Activated T-cell treated with anti-CD3 and anti-CD28 coated beads, Interleukin-2, amount 50 U/mL, for 72 hours (primary cell): ENCODE results near the gene MOGAT1. TPM values are rescaled to one million over a fixed set of nuclear protein-coding genes. Genes with fewer than 3 reads are reported as not detected.
"Not testable (repeated sequence)": the region's sequence is repeated elsewhere in the genome, so short reads cannot be mapped to it uniquely, and the experiment has no call there.

ENCODE experiments used
- ATAC-seq, 2 donors: fragments of 150-1000 bp; cut with Tn5 transposase; replicated peaks in 1 of 2; 2 replicates each; pipeline ENCODE4 v1.10.0; 2021; ENCODE audit warnings: moderate library complexity in 2 of 2, mild to moderate bottlenecking in 1 of 2
- DNase-seq, 2 donors: peaks; one replicate each; pipeline ENCODE4 v3.0.0; 2021 to 2022; ENCODE audit warnings: mixed read lengths in 1 of 2
- H3K27ac Mint-ChIP-seq: one replicate; pipeline ENCODE4 v1.8.0; 2022; ENCODE audit warnings: mild to moderate bottlenecking, moderate library complexity, mixed read lengths
- H3K27me3 Mint-ChIP-seq: one replicate; pipeline ENCODE4 v1.8.0; 2022; ENCODE audit warnings: low read depth, mixed read lengths
- H3K36me3 Mint-ChIP-seq, 2 donors: one replicate each; pipeline ENCODE4 v1.8.0; 2022; ENCODE audit warnings: mixed read lengths in 2 of 2, mild to moderate bottlenecking in 1 of 2; ENCODE audit not compliant: insufficient read depth in 2 of 2
- H3K4me1 Mint-ChIP-seq: one replicate; pipeline ENCODE4 v1.8.0; 2022; ENCODE audit warnings: low read depth, mixed read lengths
- H3K4me3 Mint-ChIP-seq, 2 donors: one replicate each; pipeline ENCODE4 v1.8.0; 2022; ENCODE audit warnings: mild to moderate bottlenecking in 2 of 2, mixed read lengths in 2 of 2, moderate library complexity in 2 of 2
- H3K9me3 Mint-ChIP-seq, 2 donors: one replicate each; pipeline ENCODE4 v1.8.0; 2022; ENCODE audit warnings: mixed read lengths in 2 of 2
- total RNA-seq, 2 donors: library from RNA; stranded (reverse); gene quantifications; one replicate each; pipeline ENCODE4 v1.2.3, GENCODE V29; 2022

Gene MOGAT1
- total RNA-seq, 2 donors from 2014 or later, result not detected

- no peak overlapping the region for H3K27ac Mint-ChIP-seq
- no peak for DNase-seq
- H3K27me3 Mint-ChIP-seq, result peaks cover 13% of the 10 kb centered on the region
Measured at GRCh38 chr2:222743251-222743812, 71.9 kb downstream of the MOGAT1 start.

DNA sequence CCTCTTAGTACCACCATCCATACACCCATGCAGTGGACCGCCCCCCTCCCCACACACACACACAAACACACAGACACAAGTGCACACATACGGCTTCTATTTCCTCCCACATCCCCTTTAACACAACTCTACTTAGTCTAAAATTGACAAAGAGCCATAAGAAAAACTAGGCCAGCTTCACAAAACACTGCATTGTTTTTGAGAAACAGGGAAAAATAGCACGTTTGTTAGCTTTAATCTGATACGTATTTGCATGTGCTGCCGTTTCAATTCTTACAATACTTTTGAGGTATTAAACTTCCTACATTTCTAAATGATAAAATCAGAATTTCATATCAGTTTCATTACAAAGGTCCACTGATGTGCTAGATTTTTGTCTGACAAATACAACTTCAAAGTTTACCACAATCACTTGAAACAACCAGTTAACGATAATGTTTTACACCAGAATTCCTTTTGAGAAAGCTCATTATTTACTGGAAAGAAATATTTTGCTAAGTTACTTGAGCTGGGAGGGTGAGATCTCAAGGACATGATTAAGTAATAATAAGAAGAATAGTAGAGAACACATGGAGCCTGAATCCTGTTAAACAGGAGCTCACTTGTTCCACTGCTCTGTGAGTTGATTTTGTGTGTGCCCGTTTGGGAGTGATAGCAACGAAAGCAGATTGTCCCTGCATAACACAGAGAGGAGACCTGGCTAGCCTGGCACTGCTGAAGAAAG, 74.5 kb downstream of the MOGAT1 start:
- H3K36me3 Mint-ChIP-seq, result no peaks in the 10 kb centered on the region
- H3K4me1 Mint-ChIP-seq, result peaks cover 29% of the 10 kb centered on the region
- H3K9me3 Mint-ChIP-seq, result peaks cover 0 to 1% of the 10 kb centered on the region in 2 donors
- H3K27ac Mint-ChIP-seq, result no peak overlapping the region
- ATAC-seq (no peak), DNase-seq (no peak)
- H3K4me3 Mint-ChIP-seq, result no peak overlapping the region
- peaks cover 17% of the 10 kb centered on the region for H3K27me3 Mint-ChIP-seq

More at GRCh38 chr2:222743251-222743812, 71.9 kb downstream of the MOGAT1 start:
- Mint-ChIP-seq H3K36me3 (no peaks in the 10 kb centered on the region), H3K4me1 (peaks cover 24% of the 10 kb centered on the region), H3K9me3 (no peaks in the 10 kb centered on the region), H3K4me3 (peak overlapping the region in 1 of 2 donors; percentile 29)
- no peak for ATAC-seq

DNA sequence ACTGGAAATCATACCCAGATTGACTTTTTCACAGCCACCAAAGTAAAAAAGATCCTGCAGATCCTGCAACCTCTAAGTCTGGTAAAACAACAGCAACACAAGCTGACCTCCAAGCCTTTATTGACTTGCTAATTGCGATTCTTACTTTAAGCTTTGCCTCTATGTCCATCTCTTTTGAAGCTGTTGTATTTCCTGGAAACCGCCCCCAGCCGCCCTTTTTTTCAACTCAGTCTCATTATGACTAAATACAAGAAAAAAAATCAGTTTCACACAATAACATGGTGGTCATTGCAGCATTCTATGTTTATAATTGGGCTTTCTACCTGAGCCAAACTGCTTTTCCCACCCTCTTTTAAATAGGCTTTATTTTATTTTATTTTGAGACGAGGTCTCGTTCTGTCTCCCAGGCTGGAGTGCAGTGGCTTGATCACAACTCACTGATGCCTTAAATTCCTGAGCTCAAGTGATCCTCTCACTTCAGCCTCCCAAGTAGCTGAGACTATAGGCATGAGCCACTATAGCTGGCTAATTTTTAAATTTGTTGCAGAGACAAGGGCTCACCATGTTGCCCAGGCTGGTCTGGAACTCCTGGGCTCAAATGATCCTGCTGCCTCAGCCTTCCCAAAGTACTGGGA, 76.2 kb downstream of the MOGAT1 start:
- DNase-seq (peak; percentile 19 to 45), ATAC-seq (peak; percentile 34 to 62)
- Mint-ChIP-seq H3K27me3 (peaks cover 16% of the 10 kb centered on the region), H3K4me1 (peaks cover 33% of the 10 kb centered on the region), H3K27ac (no peak overlapping the region), H3K9me3 (peaks cover 0 to 1% of the 10 kb centered on the region in 2 donors), H3K36me3 (no peaks in the 10 kb centered on the region), H3K4me3 (peak overlapping the region in 1 of 2 donors; percentile 35)

- DNase-seq (no peak), ATAC-seq (no peak)
- peaks cover 9% of the 10 kb centered on the region for H3K27me3 Mint-ChIP-seq
- peaks cover 27% of the 10 kb centered on the region for H3K4me1 Mint-ChIP-seq
- peaks cover 0 to 1% of the 10 kb centered on the region in 2 donors for H3K9me3 Mint-ChIP-seq
- H3K36me3 Mint-ChIP-seq, result no peaks in the 10 kb centered on the region
- H3K4me3 Mint-ChIP-seq, result no peak overlapping the region
- no peak overlapping the region for H3K27ac Mint-ChIP-seq
Measured at GRCh38 chr2:222750533-222750932, 79.1 kb downstream of the MOGAT1 start.

GRCh38 chr2:222751238-222751637, 79.8 kb downstream of the MOGAT1 start:
- no peak overlapping the region for H3K4me3 Mint-ChIP-seq

DNA sequence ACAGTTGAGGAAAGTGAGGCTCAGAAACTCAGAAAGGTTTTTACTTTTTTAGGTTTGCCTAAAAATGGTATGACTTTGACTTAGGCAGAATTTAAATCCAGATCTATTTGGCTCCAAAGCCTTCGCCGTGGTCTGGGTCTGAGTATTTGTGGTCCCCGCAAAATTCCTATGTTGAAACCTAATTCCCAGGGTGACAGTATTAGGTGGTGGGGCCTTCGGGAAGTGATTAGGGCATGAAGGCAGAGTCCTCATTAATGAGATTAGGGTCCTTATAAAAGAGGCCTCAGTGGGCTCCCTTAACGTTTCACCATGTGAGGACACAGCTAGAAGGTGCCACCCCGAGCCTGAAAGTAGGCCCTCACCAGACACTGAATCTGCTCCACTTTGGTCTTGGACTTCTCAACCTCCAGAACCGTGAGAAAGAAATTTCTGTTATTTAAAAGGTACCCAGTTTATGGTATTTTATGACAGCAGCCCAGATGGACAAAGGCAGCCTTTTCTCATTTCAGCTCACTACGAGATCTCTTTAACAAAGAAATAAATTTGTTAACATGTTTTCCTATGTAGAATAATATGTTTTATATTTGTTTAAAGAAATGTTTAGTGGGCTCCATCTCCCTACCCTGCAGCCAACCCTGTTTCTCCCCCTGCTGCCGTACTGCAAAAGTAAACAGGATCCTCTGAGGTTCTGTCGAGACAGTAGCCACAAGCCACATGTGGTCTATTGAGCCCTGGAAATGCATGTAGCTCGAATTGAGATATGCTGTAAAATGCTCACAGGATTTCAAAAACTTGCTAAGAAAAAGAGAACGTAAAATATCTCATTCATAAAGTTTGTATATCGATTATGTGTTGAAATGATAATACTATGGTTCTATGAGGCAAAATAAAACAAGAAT, 80.6 kb downstream of the MOGAT1 start:
- Mint-ChIP-seq H3K36me3 (no peaks in the 10 kb centered on the region), H3K4me3 (no peak overlapping the region), H3K27ac (no peak overlapping the region), H3K27me3 (peaks cover 9% of the 10 kb centered on the region), H3K4me1 (peaks cover 23% of the 10 kb centered on the region), H3K9me3 (peaks cover 0 to 1% of the 10 kb centered on the region in 2 donors)
- peak in 1 of 2 donors; percentile 13 for DNase-seq
- ATAC-seq, result no peak

More at GRCh38 chr2:222751238-222751637, 79.8 kb downstream of the MOGAT1 start:
- no peaks in the 10 kb centered on the region for H3K36me3 Mint-ChIP-seq
- peaks cover 9% of the 10 kb centered on the region for H3K27me3 Mint-ChIP-seq
- no peak overlapping the region for H3K27ac Mint-ChIP-seq
- H3K4me1 Mint-ChIP-seq, result peaks cover 27% of the 10 kb centered on the region
- no peak for ATAC-seq
- peaks cover 0 to 1% of the 10 kb centered on the region in 2 donors for H3K9me3 Mint-ChIP-seq
- no peak for DNase-seq

GRCh38 chr2:222752746-222753145, 81.3 kb downstream of the MOGAT1 start:
- Mint-ChIP-seq H3K4me3 (no peak overlapping the region), H3K9me3 (peaks cover 0 to 1% of the 10 kb centered on the region in 2 donors), H3K4me1 (peaks cover 17% of the 10 kb centered on the region), H3K27me3 (peaks cover 9% of the 10 kb centered on the region), H3K36me3 (no peaks in the 10 kb centered on the region), H3K27ac (no peak overlapping the region)
- no peak for ATAC-seq
- no peak for DNase-seq

DNA sequence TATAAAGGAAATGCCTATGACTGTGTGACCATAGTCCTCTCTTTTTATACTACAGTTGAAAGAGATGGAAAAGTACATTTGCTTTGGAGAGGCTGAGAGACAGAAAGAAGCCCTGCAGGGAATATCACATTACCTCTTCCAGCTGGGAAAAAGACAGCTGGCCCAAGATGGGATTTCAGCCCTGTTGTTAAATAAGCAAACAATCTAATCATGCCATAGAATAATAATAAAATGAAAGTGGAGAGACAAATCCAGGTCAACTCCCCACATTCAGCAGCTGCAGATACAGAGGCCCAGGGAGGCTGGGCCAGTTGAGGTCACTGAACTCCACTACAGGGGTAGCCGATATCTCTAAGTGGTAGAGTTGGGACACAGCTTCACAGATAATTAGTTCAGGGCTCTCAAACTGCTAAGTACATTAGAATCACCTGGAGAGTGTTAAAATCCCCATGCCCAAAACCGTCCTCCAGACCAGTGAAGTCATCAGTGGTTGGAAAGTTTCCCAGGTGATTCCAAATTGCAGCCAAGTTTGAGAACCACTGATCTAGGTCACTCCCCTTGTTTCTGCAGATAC, 81.9 kb downstream of the MOGAT1 start:
- Mint-ChIP-seq H3K36me3 (no peaks in the 10 kb centered on the region), H3K27me3 (peaks cover 9% of the 10 kb centered on the region), H3K9me3 (peaks cover 0 to 1% of the 10 kb centered on the region in 2 donors), H3K4me1 (peaks cover 11% of the 10 kb centered on the region), H3K4me3 (no peak overlapping the region), H3K27ac (no peak overlapping the region)
- no peak for ATAC-seq
- no peak for DNase-seq

- Mint-ChIP-seq H3K9me3 (no peaks in the 10 kb centered on the region), H3K36me3 (no peaks in the 10 kb centered on the region), H3K27ac (no peak overlapping the region), H3K4me1 (peaks cover 6% of the 10 kb centered on the region), H3K4me3 (no peak overlapping the region), H3K27me3 (no peaks in the 10 kb centered on the region)
- DNase-seq (no peak), ATAC-seq (no peak)
Measured at GRCh38 chr2:222754324-222754930, 83.0 kb downstream of the MOGAT1 start.

GRCh38 chr2:222755593-222755992, 84.1 kb downstream of the MOGAT1 start:
- not testable (repeated sequence) for DNase-seq, H3K9me3 Mint-ChIP-seq, ATAC-seq, H3K4me3 Mint-ChIP-seq, H3K4me1 Mint-ChIP-seq, H3K36me3 Mint-ChIP-seq, H3K27me3 Mint-ChIP-seq, H3K27ac Mint-ChIP-seq

DNA sequence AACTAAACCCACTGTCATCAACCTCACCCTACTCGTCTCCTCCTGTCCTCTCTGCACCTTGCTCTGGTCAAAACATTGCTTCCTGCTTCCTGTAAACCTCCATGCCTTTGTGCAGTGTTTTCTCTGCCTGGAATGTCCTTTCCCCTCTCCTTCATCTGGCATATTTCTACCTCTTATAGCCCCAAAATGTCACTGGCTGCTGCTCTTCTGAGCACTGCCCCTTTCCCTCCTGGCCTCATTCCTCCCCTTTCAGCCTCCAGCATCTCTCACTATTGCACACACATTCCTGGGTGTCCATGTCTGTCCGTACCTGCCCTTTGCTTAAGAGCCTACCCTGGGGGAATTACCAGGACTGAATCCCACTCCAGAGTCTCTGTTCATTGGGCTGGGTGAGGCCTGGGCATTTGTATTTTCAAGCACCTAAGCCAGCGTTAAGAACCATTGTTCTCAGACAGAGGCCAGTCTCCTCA, 84.9 kb downstream of the MOGAT1 start:
- ATAC-seq (no peak), DNase-seq (no peak)
- Mint-ChIP-seq H3K4me3 (no peak overlapping the region), H3K36me3 (no peaks in the 10 kb centered on the region), H3K4me1 (peaks cover 6% of the 10 kb centered on the region), H3K27ac (no peak overlapping the region), H3K27me3 (no peaks in the 10 kb centered on the region), H3K9me3 (no peaks in the 10 kb centered on the region)
